Ovary (tissue), 9 donors: ENCODE measurements around the gene PRICKLE3. TPM values are rescaled to one million over a fixed set of nuclear protein-coding genes. Genes with fewer than 3 reads are reported as not detected.

Experiments used
- DNase-seq, 5 donors: peaks; one replicate each; pipeline ENCODE4 v3.0.0-alpha.2; 2019 to 2020
- H3K27ac ChIP-seq, 2 donors: fragments of 200-600 bp; one replicate each; pipeline versions ENCODE4 v1.5.1 to v1.8.0; 2019 to 2022
- H3K27me3 ChIP-seq: fragments of 200-600 bp; one replicate; pipeline ENCODE4 v1.8.0; 2022
- H3K36me3 ChIP-seq: fragments of 200-600 bp; sonication (generic); one replicate; pipeline ENCODE4 v1.5.1; 2019
- H3K4me1 ChIP-seq: one replicate; pipeline ENCODE4 v1.8.1; 2013; ENCODE audit warnings: mild to moderate bottlenecking, moderate library complexity; ENCODE audit not compliant: insufficient read depth
- H3K4me3 ChIP-seq: fragments of 200-600 bp; sonication (generic); one replicate; pipeline ENCODE4 v1.5.1; 2017
- H3K9me3 ChIP-seq, 2 donors: fragments of 200-600 bp in 1 of 2; sonication (generic) in 1 of 2; one replicate each; pipeline versions ENCODE4 v1.5.1 to v1.8.1; 2013 to 2019; ENCODE audit warnings: mild to moderate bottlenecking in 1 of 2, moderate library complexity in 1 of 2
- CTCF ChIP-seq, 3 donors: fragments of 450-650 bp in 2 of 3; fragments of 200-600 bp in 1 of 3; IDR thresholded peaks; one replicate each; pipeline versions ENCODE4 v1.5.1 to v1.8.0; 2016 to 2022; ENCODE audit warnings: antibody characterized with exemption in 3 of 3, mild to moderate bottlenecking in 1 of 3
- EP300 ChIP-seq: sonication (generic); formaldehyde crosslinking; IDR thresholded peaks from one replicate; pipeline ENCODE4 v1.6.1; 2017; ENCODE audit warnings: antibody characterized with exemption
- POLR2A ChIP-seq: fragments of 450-650 bp; IDR thresholded peaks from one replicate; pipeline ENCODE4 v1.6.1; 2017; ENCODE audit warnings: antibody characterized with exemption, mild to moderate bottlenecking, moderate library complexity
- WGBS, 3 donors: extraction: QIAGEN DNeasy Blood & Tissue Kit in 1 of 3; methylation state at CpG; one replicate each; pipeline versions ENCODE4 v1.1.5 to v1.1.7; 2013 to 2017; 5-methylcytosine and 5-hydroxymethylcytosine counted together
- intact Hi-C, 4 donors: fragments of 100-400 bp; cut with DNase I; formaldehyde crosslinking; loops; one replicate each; pipeline versions ENCODE4 v1.11.0 to v1.15.1; 2022 to 2023
- polyA plus RNA-seq, 2 donors: library from polyadenylated mRNA; stranded (reverse); fragments of 200-250 nt in 1 of 2; fragments of 350-450 nt in 1 of 2; fragmentation: Illumina TruSeq in 1 of 2; extraction: RNeasy Lipid Tissue Mini Kit (QIAGEN cat#74804) in 1 of 2; gene quantifications; one replicate each; pipeline ENCODE4 v1.2.3, GENCODE V29; 2013 to 2014
- total RNA-seq, 7 donors: library from RNA; depleted of rRNA in 2 of 7; stranded (reverse); fragments of >200 nt in 2 of 7; fragmentation: NEBNext Ultra II Directional in 3 of 7; extraction: Animal tissue kit (Norgen Biotek cat#: 25700) in 3 of 7; gene quantifications; one replicate each; pipeline versions ENCODE4 v1.1.0 to v1.2.4, GENCODE V29; 2016 to 2023
- donor health status: DM: no; HTN: no; CAD: no; lungs with moderate emphysema.
- donor health status: DM: no; HTN: no; CAD: no.
- donor health status: Bipolar disorder and iron deficiency.
- donor health status: DM: yes; HTN: yes; CAD: no.
- donor health status: DM: no; HTN: no; CAD: no.
- donor health status: DM: yes; HTN: yes; CAD: no.

Gene PRICKLE3
- total and polyA plus RNA-seq, 9 donors = 3.5 to 15.1 (median 11.4) TPM

DNA sequence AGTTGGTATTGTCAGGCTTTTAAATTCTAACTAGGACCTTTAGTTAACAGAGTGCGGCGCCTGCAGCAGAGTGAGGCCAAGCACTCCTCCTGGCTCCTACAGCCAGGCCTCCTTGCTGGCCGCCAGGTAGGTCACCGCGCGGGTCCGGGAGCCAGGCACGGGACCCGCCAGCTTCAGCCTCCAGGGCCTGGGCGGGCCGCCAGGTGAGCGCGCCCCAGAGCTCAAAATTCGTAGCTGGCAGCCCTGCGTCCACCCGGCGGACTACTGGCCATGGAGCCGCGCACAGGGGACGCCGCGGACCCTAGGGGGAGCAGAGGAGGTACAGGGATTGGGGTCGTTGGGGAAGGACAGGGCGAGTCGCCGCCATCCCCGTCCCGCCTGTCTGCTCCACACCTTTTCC lies 23.6 kb downstream of the PRICKLE3 start, which contains the start of gene MAGIX:
Gene MAGIX (plus strand): TSS at position 139 of the 400 bp plus-strand sequence. CDS start 132 bp downstream, at position 271.
- Histone ChIP-seq H3K27ac (peak within 1 kb of the TSS; percentile 66 to 88), H3K27me3 (no peaks in the 10 kb centered on the region), H3K9me3 (no peaks in the 10 kb centered on the region), H3K4me1 (no peaks in the 10 kb centered on the region), H3K36me3 (no peaks in the 10 kb centered on the region), H3K4me3 (peak within 1 kb of the TSS; percentile 40)
- intact Hi-C loops = no loop called here
- peak in 2 of 5 donors; percentile 44 to 50 for DNase-seq
- WGBS, 3 donors = 66 to 76% (median 72%) methylated on average over 26 to 28 of the region's 28 CpGs
- no peak for TF ChIP-seq POLR2A
- no peak for TF ChIP-seq CTCF (IDR thresholded peaks at IDR 0.05)
- no peak for TF ChIP-seq EP300

DNA sequence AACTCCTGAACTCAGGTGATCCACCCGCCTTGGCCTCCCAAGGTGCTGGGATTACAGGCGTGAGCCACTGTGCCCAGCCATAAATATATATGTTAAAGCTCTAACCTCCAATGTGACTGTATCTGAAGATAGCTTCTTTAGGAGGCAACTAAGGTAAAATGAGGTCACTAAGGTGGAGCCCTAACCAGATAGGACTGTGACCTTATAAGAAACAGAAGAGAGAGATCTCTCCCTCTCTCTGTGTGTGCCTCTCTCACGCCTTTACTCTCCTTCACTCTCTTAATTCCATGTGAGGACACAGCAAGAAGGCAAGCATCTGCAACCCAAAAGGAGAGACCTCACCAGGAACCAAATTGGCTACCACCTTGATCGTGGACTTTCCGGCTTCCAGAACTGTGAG lies 24.5 kb downstream of the PRICKLE3 start:
- no peaks in the 10 kb centered on the region for H3K9me3 ChIP-seq
- no peak overlapping the region for H3K4me3 ChIP-seq
- WGBS, 3 donors = 82 to 84% (median 82%) methylated on average over 5 of the region's 5 CpGs
- TF ChIP-seq POLR2A = no peak
- intact Hi-C loops = no loop called here
- no peaks in the 10 kb centered on the region for H3K27me3 ChIP-seq
- DNase-seq = no peak
- no peaks in the 10 kb centered on the region for H3K36me3 ChIP-seq
- H3K4me1 ChIP-seq = no peaks in the 10 kb centered on the region
- no peak overlapping the region for H3K27ac ChIP-seq

DNA sequence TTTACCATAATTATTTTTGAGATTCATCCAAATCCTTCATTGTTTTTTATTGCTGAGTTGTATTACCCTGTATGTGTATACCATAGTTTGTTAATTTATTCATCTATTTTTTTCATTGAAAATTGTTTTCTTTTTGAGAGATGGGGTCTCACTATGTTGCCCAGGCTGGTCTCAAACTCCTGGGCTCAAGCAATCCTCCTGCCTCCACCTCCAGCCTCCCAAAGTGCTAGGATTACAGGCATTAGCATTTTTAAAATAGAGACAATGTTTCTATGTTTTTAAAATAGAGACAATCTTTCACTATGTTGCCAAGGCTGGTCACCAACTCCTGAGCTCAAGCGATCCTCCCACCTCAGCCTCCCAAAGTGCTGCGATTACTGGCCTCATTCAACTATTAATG lies 25.3 kb downstream of the PRICKLE3 start:
- no peak for TF ChIP-seq POLR2A
- no peak for TF ChIP-seq CTCF (IDR thresholded peaks at IDR 0.05)
- TF ChIP-seq EP300 = no peak
- no peaks in the 10 kb centered on the region for H3K27me3 ChIP-seq
- H3K27ac ChIP-seq = no peak overlapping the region
- WGBS, 3 donors = 83 to 92% (median 86%) methylated on average over 2 of the region's 2 CpGs
- H3K4me1 ChIP-seq = no peaks in the 10 kb centered on the region
- intact Hi-C loops = no loop called here
- no peak overlapping the region for H3K4me3 ChIP-seq
- no peaks in the 10 kb centered on the region for H3K9me3 ChIP-seq
- H3K36me3 ChIP-seq = no peaks in the 10 kb centered on the region
- no peak for DNase-seq

DNA sequence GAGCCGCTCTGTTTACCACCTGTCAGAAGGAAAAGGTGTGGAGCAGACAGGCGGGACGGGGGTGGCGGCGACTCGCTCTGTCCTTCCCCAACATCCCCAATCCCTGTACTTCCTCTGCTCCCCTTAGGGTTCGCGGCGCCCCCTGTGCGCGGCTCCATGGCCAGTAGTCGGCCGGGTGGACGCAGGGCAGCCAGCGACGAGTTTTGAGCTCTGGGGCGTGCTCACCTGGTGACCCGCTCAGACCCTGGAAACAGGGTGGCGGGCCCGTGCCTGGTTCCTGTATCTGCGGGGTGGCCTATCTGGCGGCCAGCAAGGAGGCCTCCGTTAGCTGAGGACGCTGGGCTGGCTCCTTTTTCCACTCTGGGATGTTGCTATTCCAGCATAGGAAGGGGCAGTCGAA lies 29.0 kb downstream of the PRICKLE3 start:
- TF ChIP-seq CTCF (IDR thresholded peaks at IDR 0.05) = no peak
- H3K4me3 ChIP-seq = no peak overlapping the region
- no peaks in the 10 kb centered on the region for H3K27me3 ChIP-seq
- 73 to 81% (median 79%) methylated on average over 24 to 25 of the region's 25 CpGs for WGBS, 3 donors
- no peak for DNase-seq
- intact Hi-C loops = no loop called here
- H3K9me3 ChIP-seq = no peaks in the 10 kb centered on the region
- no peaks in the 10 kb centered on the region for H3K36me3 ChIP-seq
- peaks cover 2% of the 10 kb centered on the region for H3K4me1 ChIP-seq
- no peak overlapping the region for H3K27ac ChIP-seq

DNA sequence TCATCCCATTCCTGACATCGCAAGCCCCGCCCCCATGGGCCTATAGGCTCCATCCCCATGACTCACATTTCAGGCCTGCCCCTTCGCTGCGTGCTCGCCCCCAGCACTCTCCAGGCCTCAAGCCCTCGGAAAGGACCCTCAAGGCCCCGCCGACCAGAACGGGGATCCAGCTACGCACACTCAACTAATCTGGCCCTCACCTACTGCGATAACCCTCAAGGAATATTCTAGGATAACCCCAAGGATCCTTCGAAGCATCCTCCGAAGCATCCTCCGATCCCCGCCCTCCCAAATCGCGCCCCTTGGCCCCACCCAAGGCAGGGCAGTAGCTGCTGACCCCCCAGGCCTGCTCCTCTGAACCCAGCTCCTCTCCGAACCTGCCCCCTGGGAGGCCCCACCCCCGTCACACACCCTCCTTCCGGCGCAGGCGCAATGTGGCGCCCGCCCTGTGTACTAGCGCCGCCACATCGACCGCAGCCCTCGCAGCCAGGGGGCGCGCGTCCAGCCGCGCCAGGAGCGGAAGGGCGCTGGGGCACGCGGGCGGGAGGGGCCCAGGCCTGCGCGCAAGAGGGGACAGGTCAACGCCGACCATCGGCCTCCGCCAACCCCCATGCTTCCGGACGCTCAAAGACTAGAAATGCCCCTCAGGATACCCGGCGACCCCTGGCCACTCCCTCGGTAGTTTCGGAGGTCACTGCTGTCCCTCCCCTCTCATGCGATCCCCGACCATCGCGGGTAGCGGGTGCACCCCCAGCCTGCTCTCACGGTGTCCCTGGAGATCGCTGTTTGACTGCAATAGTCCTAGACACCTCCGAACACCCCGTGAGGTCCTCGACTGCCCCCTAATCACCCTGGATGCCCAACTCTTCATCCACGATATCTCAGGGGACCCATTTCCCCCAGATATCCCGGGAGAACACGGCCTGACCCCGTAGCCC lies 30.0 kb downstream of the PRICKLE3 start:
- H3K27ac ChIP-seq = peak overlapping the region; percentile 92 to 97
- WGBS, 3 donors = 40 to 48% (median 44%) methylated on average over 65 of the region's 65 CpGs
- peak; percentile 89 to 93 (median 91) for DNase-seq
- H3K9me3 ChIP-seq = no peaks in the 10 kb centered on the region
- H3K4me3 ChIP-seq = peak overlapping the region; percentile 40
- H3K27me3 ChIP-seq = no peaks in the 10 kb centered on the region
- H3K36me3 ChIP-seq = no peaks in the 10 kb centered on the region
- H3K4me1 ChIP-seq = peaks cover 2% of the 10 kb centered on the region
- intact Hi-C loops = no loop called here
- TF ChIP-seq POLR2A (peak; percentile 52), EP300 (no peak), CTCF (IDR thresholded peaks at IDR 0.05) (peak; percentile 74 to 92 (median 91))
